SJCRH30 (cell line): ENCODE data around the gene EFNA5. TPM values are rescaled to one million over a fixed set of nuclear protein-coding genes. Genes with fewer than 3 reads are reported as not detected.

Experiments
- DNase-seq, 2 experiments: peaks; one replicate each; pipeline ENCODE4 v3.0.0-alpha.2; 2015 to 2020
- H3K27ac ChIP-seq: fragments of 250-450 bp; sonication (Bioruptor Pico); 2 replicates; pipeline ENCODE4 v1.5.1; 2020; ENCODE audit warnings: mild to moderate bottlenecking, moderate library complexity
- H3K27me3 ChIP-seq: fragments of 250-450 bp; sonication (Bioruptor Pico); 2 replicates; pipeline ENCODE4 v1.5.1; 2020; ENCODE audit warnings: mild to moderate bottlenecking, moderate library complexity
- H3K36me3 ChIP-seq: fragments of 250-450 bp; sonication (Bioruptor Pico); 2 replicates; pipeline ENCODE4 v1.5.1; 2020; ENCODE audit warnings: mild to moderate bottlenecking, moderate library complexity
- H3K4me1 ChIP-seq: fragments of 250-450 bp; sonication (Bioruptor Pico); 2 replicates; pipeline ENCODE4 v1.5.1; 2020; ENCODE audit warnings: mild to moderate bottlenecking, moderate library complexity
- H3K4me3 ChIP-seq: fragments of 250-450 bp; sonication (Bioruptor Pico); 2 replicates; pipeline ENCODE4 v1.5.1; 2020; ENCODE audit warnings: mild to moderate bottlenecking, moderate library complexity
- H3K9me3 ChIP-seq: fragments of 250-450 bp; sonication (Bioruptor Pico); replicated peaks from 2 replicates; pipeline ENCODE4 v1.5.1; 2020; ENCODE audit warnings: mild to moderate bottlenecking, moderate library complexity
- total RNA-seq: library from RNA; depleted of rRNA; stranded (reverse); fragments of >200 nt; shearing (Covaris generic); gene quantifications from 2 replicates; pipeline ENCODE4 v1.2.3, GENCODE V29; 2014

EFNA5 gene
- total RNA-seq, 1 experiment from 2014 or later, result 41.3 TPM

GRCh38 chr5:107615299-107615817 is 55.4 kb downstream of the EFNA5 start:
- no peak overlapping the region for H3K27ac ChIP-seq
- no peak overlapping the region for H3K4me3 ChIP-seq
- no peak for DNase-seq
- peaks cover 3% of the 10 kb centered on the region; the same call in 1 of the 2 replicates for H3K36me3 ChIP-seq
- 0 out of 2 replicates have a peak, but pooled peaks cover 3% of the 10 kb centered on the region for H3K9me3 ChIP-seq
- no peaks in the 10 kb centered on the region for H3K4me1 ChIP-seq
- no peaks in the 10 kb centered on the region for H3K27me3 ChIP-seq

DNA sequence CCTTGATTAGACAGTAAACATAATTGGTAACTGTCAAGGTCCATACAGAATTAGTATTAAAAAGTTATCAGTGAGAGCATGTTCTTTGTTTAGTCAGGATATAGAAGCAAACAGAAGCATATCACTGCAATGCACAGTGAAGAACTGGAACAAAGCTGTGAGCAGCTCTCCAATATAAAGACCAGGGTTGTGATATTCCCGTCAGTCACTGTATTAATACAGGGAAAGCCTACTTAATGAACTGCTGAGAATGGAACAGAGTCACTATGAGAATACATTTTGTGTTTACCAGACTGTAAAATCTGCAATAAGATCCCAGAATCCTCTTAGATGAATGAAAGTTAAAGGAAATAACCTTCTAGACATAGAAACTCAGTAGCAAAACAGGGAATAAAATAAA is 58.2 kb downstream of the EFNA5 start:
- H3K36me3 ChIP-seq, result peaks cover 3% of the 10 kb centered on the region; the same call in 1 of the 2 replicates
- 0 out of 2 replicates have a peak, but pooled peaks cover 3% of the 10 kb centered on the region for H3K9me3 ChIP-seq
- no peak overlapping the region for H3K4me3 ChIP-seq
- no peaks in the 10 kb centered on the region for H3K4me1 ChIP-seq
- H3K27ac ChIP-seq, result no peak overlapping the region
- DNase-seq, result no peak
- H3K27me3 ChIP-seq, result no peaks in the 10 kb centered on the region

- Histone ChIP-seq H3K4me3 (no peak overlapping the region), H3K4me1 (peaks cover 8% of the 10 kb centered on the region; the same call in 1 of the 2 replicates), H3K27me3 (no peaks in the 10 kb centered on the region), H3K27ac (no peak overlapping the region), H3K9me3 (0 out of 2 replicates have a peak, but pooled peaks cover 3% of the 10 kb centered on the region), H3K36me3 (peaks cover 3% of the 10 kb centered on the region; the same call in 1 of the 2 replicates)
- no peak for DNase-seq
These were observed 59.9 kb downstream of the EFNA5 start for GRCh38 chr5:107610798-107611197.

GRCh38 chr5:107607671-107608345 is 62.9 kb downstream of the EFNA5 start:
- Histone ChIP-seq H3K36me3 (no peaks in the 10 kb centered on the region), H3K4me3 (no peak overlapping the region), H3K27me3 (no peaks in the 10 kb centered on the region), H3K9me3 (no peaks in the 10 kb centered on the region), H3K27ac (no peak overlapping the region), H3K4me1 (peaks cover 30% of the 10 kb centered on the region)
- DNase-seq, result no peak

DNA sequence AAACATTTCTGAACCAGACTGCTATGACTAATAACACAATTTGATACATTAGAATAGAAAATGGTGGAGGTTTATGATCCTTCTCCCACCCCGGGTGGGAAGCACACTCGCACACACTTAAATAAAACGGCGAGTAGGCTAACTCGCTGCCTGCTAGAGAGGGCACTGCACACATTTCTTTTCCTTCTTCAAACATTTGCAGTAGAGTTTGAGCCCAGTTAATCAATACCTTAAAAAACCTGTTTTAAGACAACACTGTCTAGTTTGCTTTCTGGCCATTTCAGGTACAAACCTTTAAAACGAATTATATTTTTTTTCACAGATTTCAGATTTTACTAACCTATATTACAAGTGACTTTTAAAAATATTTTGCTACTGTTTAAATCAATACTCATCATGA is 63.5 kb downstream of the EFNA5 start:
- H3K4me1 ChIP-seq, result peaks cover 36% of the 10 kb centered on the region
- H3K4me3 ChIP-seq, result no peak overlapping the region
- no peak overlapping the region for H3K27ac ChIP-seq
- no peak for DNase-seq
- no peaks in the 10 kb centered on the region for H3K36me3 ChIP-seq
- H3K9me3 ChIP-seq, result no peaks in the 10 kb centered on the region
- no peaks in the 10 kb centered on the region for H3K27me3 ChIP-seq

DNA sequence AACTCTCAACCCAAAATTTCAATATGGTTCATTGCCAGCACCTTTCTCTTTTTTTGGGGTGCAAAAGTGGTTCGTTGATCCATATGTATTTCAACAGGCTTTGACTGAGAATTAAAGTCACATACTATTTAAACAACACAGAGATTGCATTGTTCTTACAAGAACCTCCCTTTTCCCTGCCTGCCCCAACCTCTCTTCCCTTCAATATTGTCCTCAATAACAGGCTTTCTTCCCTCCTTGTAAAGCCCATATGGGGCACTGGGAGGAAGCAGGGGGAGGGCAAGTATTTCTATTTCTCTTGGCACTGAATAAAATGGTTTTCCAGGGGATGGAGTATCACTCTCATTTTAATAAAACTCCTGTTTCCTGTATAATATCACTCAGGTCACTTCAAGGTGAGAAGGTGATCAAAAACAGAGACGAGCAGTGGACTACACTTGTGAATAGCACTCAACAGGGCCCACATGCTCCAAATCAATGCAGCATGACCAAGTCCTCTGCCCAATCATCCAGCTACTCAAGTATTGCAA is 65.1 kb downstream of the EFNA5 start:
- peak overlapping the region; percentile 86 for H3K27ac ChIP-seq
- peaks cover 38% of the 10 kb centered on the region for H3K4me1 ChIP-seq
- no peaks in the 10 kb centered on the region for H3K9me3 ChIP-seq
- peak overlapping the region; percentile 36 for H3K4me3 ChIP-seq
- no peaks in the 10 kb centered on the region for H3K27me3 ChIP-seq
- DNase-seq, result peak; percentile 31 to 68
- peaks cover 2% of the 10 kb centered on the region; the same call in 1 of the 2 replicates for H3K36me3 ChIP-seq

- Histone ChIP-seq H3K9me3 (no peaks in the 10 kb centered on the region), H3K27me3 (no peaks in the 10 kb centered on the region), H3K27ac (peak overlapping the region; percentile 86), H3K4me1 (peaks cover 38% of the 10 kb centered on the region), H3K4me3 (peak overlapping the region; percentile 36), H3K36me3 (peaks cover 2% of the 10 kb centered on the region; the same call in 1 of the 2 replicates)
- DNase-seq, result peak; percentile 72 to 96
These were observed 65.7 kb downstream of the EFNA5 start for GRCh38 chr5:107604990-107605389.

GRCh38 chr5:107604146-107604910 is 66.4 kb downstream of the EFNA5 start:
- Histone ChIP-seq H3K27ac (peak overlapping the region; percentile 86), H3K4me3 (peak overlapping the region; percentile 36), H3K36me3 (peaks cover 2% of the 10 kb centered on the region; the same call in 1 of the 2 replicates), H3K9me3 (no peaks in the 10 kb centered on the region), H3K4me1 (peaks cover 38% of the 10 kb centered on the region), H3K27me3 (no peaks in the 10 kb centered on the region)
- no peak for DNase-seq

- H3K4me1 ChIP-seq, result peaks cover 38% of the 10 kb centered on the region
- no peak overlapping the region for H3K4me3 ChIP-seq
- no peaks in the 10 kb centered on the region for H3K9me3 ChIP-seq
- peak overlapping the region; percentile 86 for H3K27ac ChIP-seq
- DNase-seq, result no peak
- no peaks in the 10 kb centered on the region for H3K27me3 ChIP-seq
- peaks cover 2% of the 10 kb centered on the region; the same call in 1 of the 2 replicates for H3K36me3 ChIP-seq
These were observed 67.4 kb downstream of the EFNA5 start for GRCh38 chr5:107603349-107603748.

- Histone ChIP-seq H3K4me3 (peak overlapping the region; percentile 2; the same call in 1 of the 2 replicates), H3K4me1 (peaks cover 38% of the 10 kb centered on the region), H3K36me3 (peaks cover 2% of the 10 kb centered on the region; the same call in 1 of the 2 replicates), H3K9me3 (no peaks in the 10 kb centered on the region), H3K27ac (peak overlapping the region; percentile 86), H3K27me3 (no peaks in the 10 kb centered on the region)
- DNase-seq, result peak in 1 of 2 experiments; percentile 74
These were observed 67.8 kb downstream of the EFNA5 start for GRCh38 chr5:107602896-107603295.

- H3K27me3 ChIP-seq, result no peaks in the 10 kb centered on the region
- H3K27ac ChIP-seq, result no peak overlapping the region
- DNase-seq, result no peak
- H3K4me3 ChIP-seq, result no peak overlapping the region
- H3K9me3 ChIP-seq, result no peaks in the 10 kb centered on the region
- peaks cover 2% of the 10 kb centered on the region; the same call in 1 of the 2 replicates for H3K36me3 ChIP-seq
- peaks cover 33% of the 10 kb centered on the region for H3K4me1 ChIP-seq
These were observed 69.7 kb downstream of the EFNA5 start for GRCh38 chr5:107601076-107601475.

DNA sequence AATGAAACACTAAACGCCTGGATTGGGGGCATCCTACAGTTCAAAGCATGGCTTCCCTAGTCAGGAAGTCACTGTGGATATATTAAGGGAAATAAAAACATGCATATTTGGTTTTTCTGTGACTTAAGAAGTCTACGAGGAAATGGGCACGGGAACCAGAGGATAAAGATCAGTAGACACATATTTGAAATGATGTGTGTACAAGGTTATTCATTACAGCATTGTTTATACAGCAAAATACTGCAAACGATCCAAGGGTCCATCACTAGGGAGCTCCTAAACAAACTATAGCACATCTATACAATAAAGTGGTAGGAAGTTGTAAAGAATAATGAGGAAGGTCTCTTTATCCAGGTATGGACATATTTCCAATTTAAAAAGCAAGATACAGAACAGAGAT is 71.8 kb downstream of the EFNA5 start:
- Histone ChIP-seq H3K27me3 (no peaks in the 10 kb centered on the region), H3K27ac (no peak overlapping the region), H3K4me3 (no peak overlapping the region), H3K4me1 (peaks cover 33% of the 10 kb centered on the region), H3K9me3 (no peaks in the 10 kb centered on the region), H3K36me3 (peaks cover 2% of the 10 kb centered on the region; the same call in 1 of the 2 replicates)
- no peak for DNase-seq

- no peak for DNase-seq
- Histone ChIP-seq H3K4me3 (no peak overlapping the region), H3K9me3 (no peaks in the 10 kb centered on the region), H3K36me3 (peaks cover 2% of the 10 kb centered on the region; the same call in 1 of the 2 replicates), H3K27ac (no peak overlapping the region), H3K4me1 (peaks cover 31% of the 10 kb centered on the region), H3K27me3 (no peaks in the 10 kb centered on the region)
These were observed 72.9 kb downstream of the EFNA5 start for GRCh38 chr5:107597803-107598202.

DNA sequence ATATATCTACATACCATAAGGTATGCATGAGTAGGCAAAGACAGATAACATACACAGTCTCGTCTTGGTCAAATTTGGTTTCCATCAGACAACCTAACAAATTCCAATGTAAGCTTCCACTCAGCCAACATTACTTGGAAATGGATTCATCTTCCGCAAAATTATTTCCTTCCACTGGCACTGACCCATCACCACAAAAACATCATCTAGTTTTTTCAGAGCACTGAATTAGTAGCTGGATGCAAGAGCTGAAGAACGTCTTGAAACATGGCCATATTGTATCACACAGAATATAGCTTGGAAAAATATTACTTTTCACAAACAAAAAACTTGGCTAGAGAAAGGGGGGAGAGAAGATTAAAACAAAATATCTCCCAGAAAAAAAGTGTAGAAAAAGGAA is 73.5 kb downstream of the EFNA5 start:
- H3K27ac ChIP-seq, result no peak overlapping the region
- H3K9me3 ChIP-seq, result no peaks in the 10 kb centered on the region
- no peak for DNase-seq
- H3K36me3 ChIP-seq, result peaks cover 2% of the 10 kb centered on the region; the same call in 1 of the 2 replicates
- peaks cover 31% of the 10 kb centered on the region for H3K4me1 ChIP-seq
- H3K27me3 ChIP-seq, result no peaks in the 10 kb centered on the region
- no peak overlapping the region for H3K4me3 ChIP-seq
